Measurements from ENCODE around the gene ZKSCAN5. TPM values are rescaled to one million over a fixed set of nuclear protein-coding genes. Genes with fewer than 3 reads are reported as not detected.

ZKSCAN5 gene
- polyA plus RNA-seq, 1 donor from 2014 or later, result 18.6 TPM

- no peaks in the 10 kb centered on the region for H3K36me3 ChIP-seq (ENCODE audit: insufficient read depth, low read length)
- H3K9me3 ChIP-seq (ENCODE audit: low read length), result no peaks in the 10 kb centered on the region
- peak overlapping the region; percentile 80 for H3K4me3 ChIP-seq (ENCODE audit: low read length)
- H3K4me2 ChIP-seq (ENCODE audit: low read length), result peak overlapping the region; percentile 48
- H4K20me1 ChIP-seq (ENCODE audit: insufficient read depth), result no peaks in the 10 kb centered on the region
- peak overlapping the region; percentile 86 for H3K9ac ChIP-seq (ENCODE audit: low read length)
- peak overlapping the region; percentile 93 for H3K27ac ChIP-seq (ENCODE audit: low read length)
- no peaks in the 10 kb centered on the region for H3K9me2 ChIP-seq (ENCODE audit: insufficient read depth, low read length)
- TF ChIP-seq REST (IDR thresholded peaks at IDR 0.05; ENCODE audit: borderline replicate concordance) (peak; percentile 8), MXI1 (conservative IDR thresholded peaks at IDR 0.05; ENCODE audit: poor library complexity, severe bottlenecking) (no peak)
- no peaks in the 10 kb centered on the region for H3F3A ChIP-seq (ENCODE audit: insufficient read depth, low read length, poor library complexity, severe bottlenecking)
- H3K79me2 ChIP-seq (replicated peaks; ENCODE audit: insufficient read depth, low read length), result peaks cover 36% of the 10 kb centered on the region
- H3K27me3 ChIP-seq (ENCODE audit: insufficient read depth, low read depth, low read length), result no peaks in the 10 kb centered on the region
- peak overlapping the region; percentile 97 for H2AFZ ChIP-seq (ENCODE audit: low read depth, low read length)
Observed at GRCh38 chr7:99504281-99504602, 220 bp upstream of the ZKSCAN5 start.

GRCh38 chr7:99505324-99505662 is 831 bp downstream of the ZKSCAN5 start:
- Histone ChIP-seq H3F3A (ENCODE audit: insufficient read depth, low read length, poor library complexity, severe bottlenecking) (no peaks in the 10 kb centered on the region), H3K27me3 (ENCODE audit: insufficient read depth, low read depth, low read length) (no peaks in the 10 kb centered on the region), H3K9me2 (ENCODE audit: insufficient read depth, low read length) (no peaks in the 10 kb centered on the region), H3K4me3 (ENCODE audit: low read length) (peak overlapping the region; percentile 80), H3K9me3 (ENCODE audit: low read length) (no peaks in the 10 kb centered on the region), H3K79me2 (replicated peaks; ENCODE audit: insufficient read depth, low read length) (peaks cover 33% of the 10 kb centered on the region), H3K27ac (ENCODE audit: low read length) (peak overlapping the region; percentile 93), H2AFZ (ENCODE audit: low read depth, low read length) (peak overlapping the region; percentile 97), H4K20me1 (ENCODE audit: insufficient read depth) (no peaks in the 10 kb centered on the region), H3K36me3 (ENCODE audit: insufficient read depth, low read length) (no peaks in the 10 kb centered on the region), H3K4me2 (ENCODE audit: low read length) (peak overlapping the region; percentile 74), H3K9ac (ENCODE audit: low read length) (peak overlapping the region; percentile 86)
- no peak for TF ChIP-seq TAF1 (IDR thresholded peaks at IDR 0.05; ENCODE audit: low read depth)
- TF ChIP-seq RAD21 (conservative IDR thresholded peaks at IDR 0.05), result no peak
- TF ChIP-seq SMC3 (conservative IDR thresholded peaks at IDR 0.05; ENCODE audit: poor library complexity), result no peak
- TF ChIP-seq EZH2 (IDR thresholded peaks at IDR 0.05; ENCODE audit: borderline replicate concordance, insufficient read depth, low read length, poor library complexity, severe bottlenecking), result no peak
- no peak for TF ChIP-seq EP300 (conservative IDR thresholded peaks at IDR 0.05; ENCODE audit: poor library complexity, severe bottlenecking)
- TF ChIP-seq REST (IDR thresholded peaks at IDR 0.05; ENCODE audit: borderline replicate concordance), result no peak
- TF ChIP-seq POLR2AphosphoS5 (IDR thresholded peaks at IDR 0.05), result no peak
- TF ChIP-seq CTCF (IDR thresholded peaks at IDR 0.05; ENCODE audit: poor library complexity, severe bottlenecking), result no peak
- TF ChIP-seq MXI1 (conservative IDR thresholded peaks at IDR 0.05; ENCODE audit: poor library complexity, severe bottlenecking), result no peak
